Ishikawa (cell line): ENCODE results near the gene HMG20A.

Experiments used
- CEBPB ChIP-seq: IDR thresholded peaks from 2 replicates; pipeline ENCODE4 v1.6.1; 2012
- CREB1 ChIP-seq: IDR thresholded peaks from 2 replicates; pipeline ENCODE4 v1.6.1; 2012; ENCODE audit warnings: low read depth
- EGR1 ChIP-seq: IDR thresholded peaks from 2 replicates; pipeline ENCODE4 v1.6.1; 2012
- EP300 ChIP-seq: IDR thresholded peaks from 2 replicates; pipeline ENCODE4 v1.6.1; 2012; ENCODE audit warnings: borderline replicate concordance
- FOXM1 ChIP-seq: IDR thresholded peaks from 2 replicates; pipeline ENCODE4 v1.6.1; 2012; ENCODE audit warnings: low read depth, borderline replicate concordance
- NFIC ChIP-seq: IDR thresholded peaks from 2 replicates; pipeline ENCODE4 v1.6.1; 2012
- RAD21 ChIP-seq: IDR thresholded peaks from 2 replicates; pipeline ENCODE4 v1.6.1; 2012; ENCODE audit warnings: low read depth
- TAF1 ChIP-seq: IDR thresholded peaks from 2 replicates; pipeline ENCODE4 v1.6.1; 2012; ENCODE audit warnings: low read depth, mild to moderate bottlenecking
- TCF12 ChIP-seq: IDR thresholded peaks from 2 replicates; pipeline ENCODE4 v1.6.1; 2012; ENCODE audit warnings: low read depth
- TEAD4 ChIP-seq: IDR thresholded peaks from 2 replicates; pipeline ENCODE4 v1.6.1; 2012
- YY1 ChIP-seq: IDR thresholded peaks from 2 replicates; pipeline ENCODE4 v1.6.1; 2012; ENCODE audit warnings: low read depth
- ZBTB7A ChIP-seq: IDR thresholded peaks from 2 replicates; pipeline ENCODE4 v1.6.1; 2012; ENCODE audit warnings: low read depth
- TF ChIP-seq, protein P1 (sequence below): IDR thresholded peaks from 2 replicates; pipeline ENCODE4 v1.6.1; 2012
- TF ChIP-seq, protein P2 (sequence below): IDR thresholded peaks from 2 replicates; pipeline ENCODE4 v1.6.1; 2012
- TF ChIP-seq, protein P3 (sequence below): IDR thresholded peaks from 2 replicates; pipeline ENCODE4 v1.6.1; 2012; ENCODE audit warnings: low read depth, mild to moderate bottlenecking

The HMG20A gene

DNA sequence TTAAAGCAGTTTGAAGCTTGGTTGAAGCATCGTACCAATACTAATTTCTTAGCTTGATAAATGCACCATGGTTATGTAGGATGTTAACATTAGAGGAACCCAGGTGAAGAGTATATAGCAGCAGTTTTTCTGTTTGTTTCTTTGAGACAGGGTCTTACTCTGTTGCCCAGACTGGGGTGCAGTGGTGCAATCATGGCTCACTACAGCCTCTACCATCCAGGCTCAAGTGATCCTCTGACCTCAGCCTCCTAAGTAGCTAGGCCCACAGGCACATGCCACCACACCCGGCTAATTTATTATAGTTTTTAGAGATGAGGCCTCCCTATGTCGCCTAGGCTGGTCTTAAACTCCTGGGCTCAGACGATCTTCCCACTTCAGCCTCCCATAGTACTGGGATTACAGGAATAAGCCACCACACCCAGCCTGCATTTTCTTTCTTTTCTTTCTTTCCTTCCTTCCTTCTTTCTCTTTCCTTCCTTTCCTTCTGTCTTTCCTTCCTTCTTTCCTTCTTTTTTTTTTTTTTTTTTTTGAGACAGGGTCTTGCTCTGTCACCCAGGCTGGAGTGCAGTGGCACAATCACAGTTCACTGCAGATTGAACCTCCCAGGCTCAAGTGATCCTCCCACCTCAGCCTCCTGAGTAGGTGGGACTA, 6.9 kb upstream of the HMG20A start:
- no peak for TF ChIP-seq TCF12
- no peak for TF ChIP-seq EGR1
- TF ChIP-seq, protein P1, sequence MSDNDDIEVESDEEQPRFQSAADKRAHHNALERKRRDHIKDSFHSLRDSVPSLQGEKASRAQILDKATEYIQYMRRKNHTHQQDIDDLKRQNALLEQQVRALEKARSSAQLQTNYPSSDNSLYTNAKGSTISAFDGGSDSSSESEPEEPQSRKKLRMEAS: no peak
- TF ChIP-seq RAD21: no peak
- TF ChIP-seq, protein P2, sequence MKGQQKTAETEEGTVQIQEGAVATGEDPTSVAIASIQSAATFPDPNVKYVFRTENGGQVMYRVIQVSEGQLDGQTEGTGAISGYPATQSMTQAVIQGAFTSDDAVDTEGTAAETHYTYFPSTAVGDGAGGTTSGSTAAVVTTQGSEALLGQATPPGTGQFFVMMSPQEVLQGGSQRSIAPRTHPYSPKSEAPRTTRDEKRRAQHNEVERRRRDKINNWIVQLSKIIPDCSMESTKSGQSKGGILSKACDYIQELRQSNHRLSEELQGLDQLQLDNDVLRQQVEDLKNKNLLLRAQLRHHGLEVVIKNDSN: no peak
- no peak for TF ChIP-seq CREB1
- no peak for TF ChIP-seq FOXM1
- TF ChIP-seq NFIC: no peak
- no peak for TF ChIP-seq TAF1
- TF ChIP-seq EP300: no peak
- TF ChIP-seq ZBTB7A: no peak
- no peak for TF ChIP-seq CEBPB
- TF ChIP-seq TEAD4: no peak

DNA sequence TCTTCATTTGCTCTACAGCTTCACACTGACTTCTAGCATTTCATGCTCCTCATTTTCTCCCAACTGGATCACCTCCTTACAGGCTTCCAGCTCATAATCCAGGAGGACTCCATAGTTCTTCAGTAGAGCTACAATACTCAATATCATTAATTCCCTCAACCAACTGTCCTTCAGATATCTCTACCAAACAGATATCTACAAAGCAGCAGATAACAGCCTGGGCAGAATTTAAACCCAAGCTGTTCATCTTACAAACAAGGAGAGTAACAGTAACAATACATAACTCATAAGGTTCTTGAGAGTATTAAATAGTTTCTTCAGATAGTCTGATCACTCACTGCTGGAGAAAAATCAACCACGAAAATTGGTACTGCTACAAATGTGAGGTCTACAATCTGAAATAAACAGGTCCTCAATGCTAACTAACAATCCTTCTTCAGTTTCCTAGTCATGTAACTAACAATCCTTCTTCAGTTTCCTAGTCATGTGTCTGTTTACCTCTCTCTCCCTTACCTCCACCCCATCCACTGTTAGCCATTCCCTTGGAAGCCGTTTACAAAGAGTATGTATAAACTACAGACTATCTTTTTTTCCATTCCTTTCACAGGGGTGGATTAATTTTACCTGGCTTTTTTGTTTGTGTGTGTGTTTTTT, 5.8 kb upstream of the HMG20A start:
- TF ChIP-seq EP300 (no peak), FOXM1 (no peak), ZBTB7A (no peak), TAF1 (no peak), EGR1 (no peak), TEAD4 (no peak), RAD21 (no peak), TCF12 (no peak), NFIC (no peak)
- TF ChIP-seq, protein P3, sequence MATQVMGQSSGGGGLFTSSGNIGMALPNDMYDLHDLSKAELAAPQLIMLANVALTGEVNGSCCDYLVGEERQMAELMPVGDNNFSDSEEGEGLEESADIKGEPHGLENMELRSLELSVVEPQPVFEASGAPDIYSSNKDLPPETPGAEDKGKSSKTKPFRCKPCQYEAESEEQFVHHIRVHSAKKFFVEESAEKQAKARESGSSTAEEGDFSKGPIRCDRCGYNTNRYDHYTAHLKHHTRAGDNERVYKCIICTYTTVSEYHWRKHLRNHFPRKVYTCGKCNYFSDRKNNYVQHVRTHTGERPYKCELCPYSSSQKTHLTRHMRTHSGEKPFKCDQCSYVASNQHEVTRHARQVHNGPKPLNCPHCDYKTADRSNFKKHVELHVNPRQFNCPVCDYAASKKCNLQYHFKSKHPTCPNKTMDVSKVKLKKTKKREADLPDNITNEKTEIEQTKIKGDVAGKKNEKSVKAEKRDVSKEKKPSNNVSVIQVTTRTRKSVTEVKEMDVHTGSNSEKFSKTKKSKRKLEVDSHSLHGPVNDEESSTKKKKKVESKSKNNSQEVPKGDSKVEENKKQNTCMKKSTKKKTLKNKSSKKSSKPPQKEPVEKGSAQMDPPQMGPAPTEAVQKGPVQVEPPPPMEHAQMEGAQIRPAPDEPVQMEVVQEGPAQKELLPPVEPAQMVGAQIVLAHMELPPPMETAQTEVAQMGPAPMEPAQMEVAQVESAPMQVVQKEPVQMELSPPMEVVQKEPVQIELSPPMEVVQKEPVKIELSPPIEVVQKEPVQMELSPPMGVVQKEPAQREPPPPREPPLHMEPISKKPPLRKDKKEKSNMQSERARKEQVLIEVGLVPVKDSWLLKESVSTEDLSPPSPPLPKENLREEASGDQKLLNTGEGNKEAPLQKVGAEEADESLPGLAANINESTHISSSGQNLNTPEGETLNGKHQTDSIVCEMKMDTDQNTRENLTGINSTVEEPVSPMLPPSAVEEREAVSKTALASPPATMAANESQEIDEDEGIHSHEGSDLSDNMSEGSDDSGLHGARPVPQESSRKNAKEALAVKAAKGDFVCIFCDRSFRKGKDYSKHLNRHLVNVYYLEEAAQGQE: no peak

DNA sequence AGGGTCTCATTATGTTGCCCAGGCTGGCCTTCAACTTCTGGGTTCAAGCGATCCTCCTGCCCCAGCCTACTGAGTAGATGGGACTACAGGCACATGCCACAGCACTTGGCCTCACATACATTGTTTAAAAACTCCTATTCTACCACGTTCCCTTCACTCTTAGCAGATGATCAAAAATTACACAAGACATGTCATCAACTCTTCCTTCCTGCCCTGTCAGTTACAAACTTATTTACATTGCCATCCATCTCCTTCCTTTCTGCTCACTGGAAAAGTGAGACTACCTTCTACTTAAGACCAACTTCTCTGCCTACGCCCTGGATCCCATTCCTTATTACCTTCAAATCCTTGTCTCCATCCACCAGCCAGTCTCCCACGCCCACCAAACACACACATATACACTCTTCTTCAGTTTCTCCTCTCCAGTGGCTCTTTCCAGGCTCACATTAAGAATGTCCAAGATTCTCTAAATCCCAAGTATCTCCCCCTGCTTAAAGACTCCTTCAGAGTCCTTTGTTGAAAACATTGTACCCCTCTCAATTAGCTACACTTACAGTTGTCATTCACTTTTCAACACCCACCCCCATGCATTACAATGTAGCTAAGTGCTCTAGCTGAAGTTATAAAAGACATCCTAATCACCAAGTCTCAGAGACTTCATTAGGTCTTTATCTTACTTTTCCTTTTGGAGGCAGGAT, 5.1 kb upstream of the HMG20A start:
- TF ChIP-seq NFIC (no peak), TEAD4 (no peak), EGR1 (no peak), TCF12 (no peak), EP300 (no peak)

DNA sequence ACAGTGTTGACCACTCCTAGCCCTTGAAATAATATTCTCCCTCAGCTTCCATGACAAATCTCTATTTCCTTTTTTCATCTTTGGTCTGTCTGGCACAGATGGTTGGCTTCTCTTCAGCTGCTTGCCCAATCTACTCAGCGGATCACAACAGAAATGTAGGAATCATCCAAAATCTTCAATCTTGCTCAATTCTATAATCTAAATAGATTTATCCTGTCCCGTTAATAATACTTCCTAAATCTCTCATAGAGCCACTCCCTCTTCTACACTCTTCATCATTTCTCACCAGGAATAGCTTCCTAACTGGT, 4.6 kb upstream of the HMG20A start:
- TF ChIP-seq YY1: no peak
- TF ChIP-seq FOXM1: no peak
- TF ChIP-seq NFIC: no peak
- TF ChIP-seq, protein P1: no peak
- no peak for TF ChIP-seq TAF1

DNA sequence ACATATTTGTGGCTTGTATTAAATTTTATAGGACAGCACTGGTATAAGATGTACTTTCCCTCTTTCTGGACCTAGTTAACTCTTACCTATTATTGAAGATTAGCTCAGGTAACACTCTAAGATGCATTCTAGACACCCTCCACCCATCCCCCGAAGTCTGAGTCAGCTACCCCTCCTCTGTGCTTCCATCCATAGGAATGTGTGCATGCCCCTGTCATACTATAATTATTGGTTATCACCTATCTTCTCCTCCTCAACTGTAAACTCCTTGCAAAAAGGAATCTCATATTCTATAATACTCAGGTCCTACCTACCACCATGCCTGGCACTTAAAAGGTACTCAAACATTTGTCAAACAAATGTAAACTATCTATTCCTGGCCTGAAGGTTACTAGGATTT, 3.7 kb upstream of the HMG20A start:
- TF ChIP-seq FOXM1: no peak

DNA sequence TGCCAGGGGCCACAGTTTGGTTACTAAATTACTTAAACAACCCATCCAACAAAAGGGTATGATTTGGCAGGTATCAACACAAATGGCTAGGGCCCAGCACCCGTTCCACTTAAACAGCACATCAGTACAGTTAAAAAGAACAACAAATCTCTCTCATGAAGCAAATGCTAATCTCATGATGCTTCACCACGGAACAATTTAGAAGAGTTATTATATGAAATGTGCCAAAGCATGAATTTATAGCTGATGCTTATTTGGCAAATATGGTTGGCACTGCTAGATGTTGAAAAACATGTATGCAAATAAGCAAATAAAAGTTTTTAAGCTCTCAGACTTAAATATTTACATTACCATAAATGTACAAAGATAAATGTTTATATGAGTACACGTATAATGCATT, 3.1 kb upstream of the HMG20A start:
- TF ChIP-seq, protein P3: no peak
- no peak for TF ChIP-seq EGR1
- TF ChIP-seq YY1: no peak
- TF ChIP-seq CEBPB: no peak

DNA sequence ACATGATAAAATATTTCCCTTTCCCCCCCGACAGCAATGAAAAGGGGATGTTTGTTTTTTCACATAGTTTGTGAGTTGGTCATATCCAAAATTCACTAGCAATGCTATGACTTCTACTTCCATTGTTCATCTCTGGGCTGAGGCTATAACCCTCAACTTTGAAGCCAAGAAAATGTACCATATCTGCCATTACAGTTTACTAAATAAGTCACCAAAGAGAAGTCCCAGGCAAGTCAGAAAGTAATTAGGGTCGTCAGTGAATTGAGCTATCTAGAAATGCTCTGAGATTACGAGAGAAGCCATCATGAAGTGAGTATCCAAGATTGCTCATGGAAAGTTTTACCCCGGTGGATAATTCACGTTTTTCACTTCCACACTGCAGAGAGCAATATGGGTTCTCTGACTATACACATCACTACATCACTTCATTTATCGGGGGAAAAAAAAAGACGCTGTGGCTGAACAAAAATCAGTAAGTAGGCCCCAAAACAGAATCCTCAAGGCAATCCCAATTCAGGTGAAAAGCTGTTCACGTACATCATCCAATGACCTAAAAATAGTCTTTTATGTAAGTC, 2.2 kb upstream of the HMG20A start:
- no peak for TF ChIP-seq TCF12
